Iris pigment epithelial cell (primary cell): ENCODE results near the gene RBM24.
"Not testable (repeated sequence)": the region's sequence is repeated elsewhere in the genome, so short reads cannot be mapped to it uniquely, and the experiment has no call there.

ENCODE experiments used
- DNase-seq: peaks from one replicate; pipeline ENCODE4 v3.0.0-alpha.2; 2011; ENCODE audit warnings: low read depth

RBM24 gene

DNA sequence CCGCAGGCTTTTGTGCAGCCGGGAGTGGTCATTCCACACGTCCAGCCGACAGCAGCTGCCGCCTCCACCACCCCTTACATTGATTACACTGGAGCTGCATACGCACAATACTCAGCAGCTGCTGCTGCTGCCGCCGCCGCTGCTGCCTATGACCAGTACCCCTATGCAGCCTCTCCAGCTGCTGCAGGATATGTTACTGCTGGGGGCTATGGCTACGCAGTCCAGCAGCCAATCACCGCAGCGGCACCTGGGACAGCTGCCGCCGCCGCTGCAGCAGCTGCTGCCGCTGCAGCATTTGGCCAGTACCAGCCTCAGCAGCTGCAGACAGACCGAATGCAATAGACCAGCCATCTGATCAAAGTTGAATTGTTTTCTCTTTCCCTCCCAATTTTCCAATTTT lies 10.6 kb downstream of the RBM24 start:
- no peak for DNase-seq

DNA sequence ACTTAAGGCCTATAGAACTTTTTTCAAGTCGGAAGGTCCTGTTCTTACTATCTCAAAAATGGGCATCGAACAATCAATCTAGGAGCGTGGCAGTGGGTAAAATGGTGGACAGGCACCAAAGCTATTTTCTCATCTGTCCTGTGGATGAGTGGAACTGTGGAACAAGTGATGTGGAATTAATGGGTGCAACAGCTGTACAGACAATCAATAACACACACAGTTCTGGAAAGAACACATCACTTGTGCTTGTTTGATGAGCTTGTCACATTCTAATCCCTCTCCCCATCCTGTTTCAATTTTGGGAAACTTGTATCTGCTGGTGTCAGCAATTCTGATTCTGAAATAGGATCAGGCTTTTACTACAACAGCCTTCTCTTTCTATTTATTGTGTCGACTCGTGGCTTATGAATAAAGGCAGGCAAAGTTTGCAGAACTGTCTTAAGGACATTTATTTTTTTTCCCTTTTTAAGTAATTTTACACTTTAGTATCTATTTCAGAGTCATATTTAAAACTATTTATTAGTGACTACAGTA lies 11.5 kb downstream of the RBM24 start:
- DNase-seq, result no peak

DNA sequence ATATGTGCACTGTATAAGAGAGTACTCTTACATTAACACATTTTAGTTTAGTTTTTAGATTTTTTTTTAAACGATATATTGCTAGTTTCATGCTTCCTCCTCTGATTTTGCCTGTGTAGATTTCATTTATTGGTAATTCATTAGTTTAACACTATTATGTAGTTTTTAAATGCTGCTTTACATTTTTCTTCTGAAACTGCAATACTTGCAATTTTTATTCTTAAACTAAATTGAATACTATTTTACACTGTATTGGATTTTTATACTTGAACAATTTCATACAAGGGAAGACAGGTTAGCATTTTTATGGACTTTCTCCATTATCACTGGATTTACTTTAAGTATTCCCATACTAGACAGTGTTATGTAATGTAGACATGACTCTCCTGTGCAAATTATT lies 12.2 kb downstream of the RBM24 start:
- no peak for DNase-seq

DNA sequence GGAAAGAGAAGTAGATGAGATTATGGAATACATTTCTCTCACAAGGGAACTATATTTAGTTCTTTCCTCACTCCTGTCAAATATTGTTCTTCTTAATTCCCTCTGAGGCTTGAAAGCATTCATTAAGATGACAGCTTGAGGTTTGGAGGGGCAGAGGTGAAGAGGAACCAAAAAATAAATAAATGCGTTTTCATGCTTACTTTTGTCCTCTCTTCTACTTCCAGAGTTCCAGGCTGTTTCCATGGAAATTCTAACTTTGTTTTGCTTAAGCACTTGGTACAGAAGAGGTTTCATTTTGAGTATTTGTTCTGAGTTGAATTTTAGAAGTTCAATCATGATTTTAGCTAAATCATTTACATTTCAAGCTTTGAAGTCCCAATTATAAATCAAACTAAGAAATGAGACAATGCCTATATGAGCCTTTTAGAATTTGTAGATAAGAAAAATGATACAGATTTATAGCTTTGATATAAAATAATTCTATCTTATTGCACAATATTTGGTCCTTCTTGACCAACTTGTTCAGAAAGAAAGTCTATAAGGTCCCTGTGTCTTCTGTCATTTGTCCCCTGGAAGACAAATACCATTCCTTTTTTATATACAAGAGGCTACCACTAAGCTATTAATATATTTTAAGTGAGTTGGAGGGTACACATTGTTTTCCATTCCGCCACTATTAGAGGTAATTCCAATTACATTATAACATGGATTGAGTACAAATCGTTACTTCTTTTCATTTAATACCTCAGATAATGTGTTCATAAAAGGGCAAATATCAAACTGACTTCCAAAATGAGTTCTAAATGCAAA lies 16.3 kb downstream of the RBM24 start:
- DNase-seq, result peak; percentile 3

DNA sequence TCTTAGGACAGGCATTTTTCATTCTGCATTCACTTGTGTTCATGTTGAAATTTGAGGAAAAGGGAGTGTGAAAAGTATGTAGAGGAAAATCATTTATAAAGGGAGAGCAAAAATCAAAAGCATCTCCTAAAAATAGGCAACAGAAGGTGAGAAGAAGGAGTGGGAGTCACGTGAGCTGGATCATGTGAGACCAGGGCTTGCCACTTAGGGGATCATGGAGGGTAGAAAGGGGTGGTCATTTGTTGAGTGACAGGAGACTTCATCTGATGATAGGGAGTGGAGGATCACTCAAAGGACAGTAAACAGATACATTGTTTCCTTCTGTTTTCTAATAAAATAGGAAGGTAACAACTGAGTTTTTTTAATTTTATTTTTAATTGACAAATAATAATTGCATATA lies 17.1 kb downstream of the RBM24 start:
- no peak for DNase-seq

DNA sequence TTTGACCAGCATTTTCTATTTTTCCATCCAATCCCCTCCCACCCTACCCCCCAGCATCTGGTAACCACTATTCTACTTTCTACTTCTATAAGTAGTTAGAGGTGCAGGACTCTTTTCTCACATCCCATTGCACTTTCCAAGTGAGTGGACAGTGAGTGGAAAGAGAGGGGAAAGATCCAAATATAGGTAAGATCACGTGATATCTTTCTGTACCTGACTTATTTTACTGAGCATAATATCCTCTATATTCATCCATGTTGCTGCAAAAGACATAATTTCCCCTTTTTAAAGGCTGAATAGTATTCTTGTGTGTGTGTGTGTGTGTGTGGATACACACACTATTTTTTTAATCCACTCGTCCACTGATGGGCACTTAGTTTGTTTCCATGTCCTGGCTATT lies 18.1 kb downstream of the RBM24 start:
- no peak for DNase-seq

DNA sequence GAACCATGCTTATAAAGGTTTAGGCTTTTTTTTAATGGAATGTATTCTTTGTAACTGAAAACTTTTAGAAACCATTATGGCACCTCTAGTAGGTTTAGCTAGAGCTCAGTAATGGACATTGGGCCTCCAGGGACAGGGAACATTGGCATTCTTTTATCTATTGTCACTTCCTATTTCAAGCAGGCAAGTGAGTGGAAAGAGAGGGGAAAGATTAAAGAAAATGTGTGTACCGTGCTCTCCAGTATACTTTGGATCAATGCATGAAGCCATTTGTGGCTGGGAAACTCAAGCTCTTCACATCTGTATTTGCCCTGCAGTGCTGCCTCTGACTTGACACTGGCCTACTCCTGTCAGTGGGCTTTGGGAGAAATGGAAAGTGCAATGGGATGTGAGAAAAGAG lies 18.6 kb downstream of the RBM24 start:
- DNase-seq, result no peak

DNA sequence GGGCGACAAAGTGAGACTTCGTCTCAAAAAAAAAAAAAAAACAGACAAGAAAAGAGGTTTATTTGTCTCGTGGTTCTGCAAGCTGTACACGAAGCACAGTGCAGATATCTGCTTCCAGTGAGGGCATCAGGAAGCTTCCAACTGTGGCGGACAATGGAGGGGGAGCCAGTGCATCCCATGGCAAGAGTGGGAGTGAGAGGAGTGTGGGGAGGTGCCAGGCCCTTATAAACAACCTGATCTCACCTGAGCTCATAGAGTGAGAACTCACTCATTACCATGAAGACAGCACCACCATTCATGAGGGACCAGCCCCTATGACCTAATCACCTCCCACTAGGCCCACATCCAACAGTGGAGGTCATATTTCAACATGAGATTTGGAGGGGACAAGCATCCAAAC lies 19.5 kb downstream of the RBM24 start:
- DNase-seq, result no peak

DNA sequence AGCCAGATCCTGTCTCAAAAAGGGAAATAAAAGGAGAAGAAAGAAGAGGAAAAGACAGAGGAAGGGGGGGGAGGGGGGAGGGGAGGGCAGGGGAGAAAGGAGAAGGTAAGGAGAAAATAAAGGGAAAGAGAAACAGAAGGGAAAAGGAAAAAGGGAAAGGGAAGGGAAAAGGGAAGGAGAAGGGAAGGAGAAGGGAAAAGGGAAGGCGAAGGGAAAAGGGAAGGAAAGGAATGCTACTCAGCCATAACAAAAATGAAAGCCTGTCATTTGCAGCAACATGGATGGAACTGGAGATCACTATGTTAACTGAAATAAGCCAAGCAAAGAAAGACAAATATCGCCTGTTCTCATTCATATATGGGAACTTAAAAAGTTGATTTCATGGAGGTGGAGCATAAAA lies 22.3 kb downstream of the RBM24 start:
- DNase-seq, result no peak

DNA sequence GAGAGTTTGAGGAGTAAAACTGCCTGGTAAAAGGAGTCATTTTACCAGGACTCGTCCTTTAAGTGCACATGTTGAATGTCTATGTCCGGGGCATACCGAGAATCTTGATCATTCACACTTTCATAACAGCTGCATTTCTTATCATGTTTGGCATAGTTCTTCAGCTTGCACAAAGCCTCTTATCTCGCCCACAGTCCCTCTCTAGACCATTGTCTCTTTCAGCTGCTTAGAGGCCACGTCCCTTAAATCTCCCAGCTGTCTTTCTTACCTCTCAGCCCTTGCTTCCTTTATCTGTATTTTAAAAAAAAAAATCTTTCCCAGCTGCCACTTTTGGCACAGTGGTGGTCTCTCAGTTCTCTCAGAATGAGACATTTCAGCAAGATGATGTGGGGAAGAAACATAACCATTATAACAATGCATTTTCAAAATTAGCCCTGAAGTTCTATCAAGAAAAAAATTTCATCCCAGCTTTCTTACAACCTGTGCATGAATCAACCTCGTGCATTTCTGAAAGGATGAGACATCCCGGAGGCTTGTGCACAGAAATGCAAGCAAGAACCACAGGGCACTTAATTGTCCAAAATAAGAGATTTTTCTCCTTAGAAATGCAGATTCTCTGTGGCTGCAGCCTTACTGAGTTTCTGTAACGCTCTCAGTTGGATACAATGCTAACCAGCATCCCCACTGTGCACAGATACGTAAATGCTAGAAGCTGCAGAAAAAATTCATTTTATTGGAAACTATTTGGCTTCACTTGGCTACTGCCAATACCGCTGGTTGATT lies 24.2 kb downstream of the RBM24 start:
- DNase-seq, result peak; percentile 46

DNA sequence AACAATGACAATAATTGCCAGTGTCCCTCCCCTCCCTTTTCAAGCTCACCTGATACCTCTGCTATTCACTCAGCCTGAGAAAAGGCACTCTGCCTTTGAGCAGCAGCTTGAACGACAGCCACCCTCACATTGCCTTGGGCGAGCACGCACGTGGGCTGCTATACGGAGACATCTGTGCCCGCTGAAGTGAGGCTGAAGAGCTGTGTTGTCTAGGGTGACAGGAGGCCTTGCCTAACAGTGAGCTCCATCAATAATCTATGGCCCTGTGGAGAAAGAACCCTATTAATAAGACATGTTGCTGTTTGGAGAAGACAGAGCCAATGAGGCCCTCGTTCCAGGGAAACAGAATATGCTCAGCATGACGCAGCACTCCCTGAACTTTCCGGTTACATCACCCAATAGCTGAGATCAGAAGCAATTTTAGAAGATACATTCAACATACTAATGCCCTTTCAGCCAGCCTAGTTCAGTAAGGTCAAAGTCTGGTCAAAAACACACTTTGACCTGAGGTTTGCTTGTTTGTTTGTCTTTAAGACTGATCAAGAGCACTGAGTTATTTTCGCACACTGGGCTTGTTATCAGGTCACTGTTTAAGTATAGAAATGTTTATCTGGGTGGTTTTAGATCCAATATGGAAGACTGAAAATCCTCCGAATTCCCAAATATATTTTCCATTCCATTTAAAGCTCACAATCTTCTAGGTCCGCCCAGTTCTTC lies 30.6 kb downstream of the RBM24 start:
- peak; percentile 76 for DNase-seq

DNA sequence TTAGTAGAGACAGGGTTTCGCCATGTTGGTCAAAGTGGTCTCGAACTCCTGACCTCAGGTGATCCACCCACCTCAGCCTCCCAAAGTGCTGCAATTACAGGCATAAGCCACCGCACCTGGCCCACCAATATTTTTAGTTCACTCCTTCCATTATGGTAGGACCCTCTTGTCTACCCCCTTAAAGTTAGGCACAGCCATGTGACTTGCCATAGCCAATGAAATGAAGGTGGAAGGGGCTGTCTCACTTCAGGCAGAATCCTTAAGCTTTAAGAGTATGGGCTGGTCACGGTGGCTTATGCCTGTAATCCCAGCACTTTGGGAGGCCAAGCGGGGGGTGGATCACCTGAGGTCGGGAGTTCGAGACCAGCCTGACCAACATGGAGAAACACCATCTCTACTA lies 32.1 kb downstream of the RBM24 start:
- DNase-seq, result not testable (repeated sequence)

DNA sequence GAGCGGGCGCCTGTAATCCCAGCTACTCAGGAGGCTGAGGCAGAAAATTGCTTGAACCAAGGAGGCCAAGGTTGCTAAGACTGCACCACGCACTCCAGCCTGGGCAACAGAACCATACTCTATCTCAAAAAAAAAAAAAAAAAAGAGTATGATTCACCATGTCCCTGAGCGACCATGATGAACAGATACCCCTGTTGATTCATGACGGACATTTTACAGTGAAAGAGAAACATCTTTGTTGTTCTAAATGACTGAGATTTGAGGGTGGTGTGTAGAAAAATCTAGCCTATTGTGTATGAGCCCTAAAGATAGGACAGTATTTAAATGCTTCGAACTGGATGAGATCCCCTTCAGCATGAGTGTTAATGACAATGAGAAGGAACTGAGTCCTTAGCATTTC lies 32.8 kb downstream of the RBM24 start:
- DNase-seq, result no peak

DNA sequence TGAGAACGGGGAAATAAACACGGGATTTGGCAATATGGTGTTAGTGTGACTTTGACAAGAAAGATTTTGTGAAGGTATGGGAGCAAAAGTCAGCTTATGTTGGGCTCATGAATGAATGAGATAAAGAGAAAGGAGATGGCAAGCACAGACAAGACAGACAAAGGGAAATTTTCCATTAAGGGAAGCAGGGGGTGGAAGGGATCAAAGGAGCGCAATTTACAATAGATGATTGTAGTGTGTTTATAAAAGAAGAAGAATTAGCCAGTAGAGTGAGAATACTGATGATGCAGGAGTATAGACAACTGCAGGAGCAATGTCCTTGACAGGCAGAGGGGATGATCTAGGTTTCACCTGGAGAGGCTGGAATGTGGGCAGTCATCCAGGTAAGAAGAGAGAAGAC lies 34.1 kb downstream of the RBM24 start:
- DNase-seq, result no peak

DNA sequence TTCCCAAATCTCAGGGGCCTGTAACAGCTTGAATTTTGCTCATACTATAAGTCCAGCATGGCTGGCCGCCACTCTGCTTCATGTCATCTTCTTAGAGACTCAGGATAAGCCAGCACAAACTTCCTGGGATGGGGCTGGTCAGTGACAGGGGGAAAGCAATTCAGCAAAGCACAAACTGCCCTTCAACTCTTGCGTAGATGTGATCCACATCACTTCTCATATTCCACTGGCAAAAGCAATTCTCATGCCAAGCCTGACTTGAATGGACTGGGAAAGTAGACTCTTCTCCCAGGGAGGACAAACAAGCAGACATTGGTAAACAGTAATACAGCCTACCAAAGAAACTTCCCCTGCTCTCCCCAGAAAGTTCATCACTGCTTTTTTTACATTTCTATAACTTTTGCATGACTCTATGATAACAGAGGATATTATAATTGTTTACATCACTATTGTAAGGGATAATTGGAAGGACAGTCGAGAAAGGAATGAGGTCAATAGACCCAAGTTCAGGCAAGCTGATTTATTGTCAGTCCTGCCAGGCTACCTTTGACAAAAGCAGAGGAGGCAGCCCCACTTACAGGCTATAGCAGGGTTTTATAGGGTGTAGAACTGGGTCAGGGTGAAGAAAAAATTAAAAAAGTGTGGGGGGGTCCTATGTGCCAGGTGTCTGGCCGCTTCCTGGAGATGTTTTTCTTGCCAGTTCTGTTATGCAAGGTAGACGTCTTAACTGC lies 37.4 kb downstream of the RBM24 start:
- no peak for DNase-seq

DNA sequence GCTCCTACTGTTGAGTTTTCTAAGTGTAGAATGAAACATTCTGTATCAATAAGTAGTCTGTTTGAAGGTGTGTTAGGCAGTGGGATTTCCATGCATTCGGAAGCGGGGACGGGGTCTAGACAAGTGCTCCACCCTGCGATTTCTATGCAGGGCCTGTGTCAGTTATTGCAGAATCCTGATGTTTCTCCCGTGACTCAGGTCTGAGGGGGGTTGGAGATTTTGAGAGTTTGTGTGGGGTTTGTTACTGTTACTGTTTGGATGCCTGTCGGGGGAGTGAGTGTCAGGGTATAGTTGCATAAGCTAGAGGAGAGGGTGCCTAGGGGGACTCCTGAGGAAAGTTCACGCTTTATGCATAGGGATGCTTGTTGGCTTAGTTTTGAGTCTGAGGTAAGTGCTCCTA lies 39.1 kb downstream of the RBM24 start:
- not testable (repeated sequence) for DNase-seq

DNA sequence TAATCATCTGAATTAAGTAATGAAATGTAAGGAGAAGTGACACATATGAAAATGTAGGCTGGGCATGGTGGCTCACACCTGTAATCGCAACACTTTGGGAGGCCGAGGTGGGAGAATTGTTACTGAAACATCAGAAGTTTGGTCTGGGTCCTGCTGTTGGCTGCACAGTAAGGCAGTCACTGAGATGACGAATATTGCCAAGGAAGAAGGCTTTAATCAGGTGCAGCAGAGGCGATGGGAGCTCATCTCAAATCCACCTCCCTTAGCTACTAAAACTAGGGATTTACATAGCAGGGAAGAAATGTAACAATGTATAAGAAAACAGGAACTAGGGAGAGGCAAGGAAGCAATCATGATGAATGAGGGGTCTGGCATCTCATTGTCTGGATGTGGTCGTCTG lies 50.1 kb downstream of the RBM24 start:
- no peak for DNase-seq

DNA sequence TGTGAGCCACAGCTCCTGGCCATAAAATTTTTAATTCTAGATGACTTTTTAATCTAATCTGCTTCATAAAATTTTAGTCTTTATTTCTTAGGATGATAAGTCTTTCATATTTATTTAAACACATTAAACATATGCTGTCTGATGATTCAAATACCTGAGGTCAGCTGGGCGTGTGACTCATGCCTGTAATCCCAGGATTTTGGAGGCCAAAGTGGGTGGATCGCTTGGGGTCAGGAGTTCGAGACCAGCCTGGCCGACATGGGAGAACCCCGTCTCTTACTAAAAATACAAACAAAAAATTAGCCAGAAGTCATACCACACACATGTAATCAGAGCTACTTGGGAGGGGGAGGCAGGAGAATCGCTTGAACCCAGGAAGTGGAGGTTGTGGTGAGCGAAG lies 53.1 kb downstream of the RBM24 start:
- DNase-seq, result peak; percentile 67

DNA sequence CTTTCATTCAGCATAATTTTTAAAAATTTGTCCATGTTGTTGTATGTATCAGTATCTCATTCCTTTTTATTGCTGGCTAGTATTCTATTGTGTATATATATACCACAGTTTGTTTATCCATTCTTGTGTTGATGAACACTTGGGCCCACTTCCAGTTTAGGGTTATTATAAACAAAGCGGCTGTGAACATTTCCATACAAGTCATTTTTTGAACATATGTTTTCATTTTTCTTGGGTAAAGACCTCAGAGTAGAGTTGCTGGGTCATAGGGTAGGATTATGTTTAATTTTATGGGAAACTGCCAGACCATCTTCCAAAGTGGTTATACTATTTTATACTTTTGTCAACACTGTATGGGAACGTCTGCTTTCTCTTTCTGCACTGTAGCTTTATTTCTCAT lies 55.3 kb downstream of the RBM24 start:
- DNase-seq, result peak; percentile 80

DNA sequence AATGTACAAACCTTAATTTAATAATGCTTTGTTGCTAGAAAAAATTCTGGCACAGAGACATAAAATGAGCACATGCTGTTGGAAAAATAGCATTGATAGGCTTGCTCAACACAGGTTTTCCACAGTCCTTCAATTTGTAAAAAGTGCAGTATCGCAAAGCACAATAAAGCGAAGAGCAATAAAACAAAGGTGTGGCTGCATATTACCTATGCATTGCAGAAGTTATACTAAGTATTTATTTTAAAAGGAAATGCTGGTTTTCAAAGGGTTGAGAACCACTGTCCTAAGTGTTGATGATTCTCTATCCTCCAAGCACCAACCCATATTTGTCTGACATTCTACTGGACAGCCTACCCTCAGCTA lies 58.1 kb downstream of the RBM24 start:
- DNase-seq, result no peak

DNA sequence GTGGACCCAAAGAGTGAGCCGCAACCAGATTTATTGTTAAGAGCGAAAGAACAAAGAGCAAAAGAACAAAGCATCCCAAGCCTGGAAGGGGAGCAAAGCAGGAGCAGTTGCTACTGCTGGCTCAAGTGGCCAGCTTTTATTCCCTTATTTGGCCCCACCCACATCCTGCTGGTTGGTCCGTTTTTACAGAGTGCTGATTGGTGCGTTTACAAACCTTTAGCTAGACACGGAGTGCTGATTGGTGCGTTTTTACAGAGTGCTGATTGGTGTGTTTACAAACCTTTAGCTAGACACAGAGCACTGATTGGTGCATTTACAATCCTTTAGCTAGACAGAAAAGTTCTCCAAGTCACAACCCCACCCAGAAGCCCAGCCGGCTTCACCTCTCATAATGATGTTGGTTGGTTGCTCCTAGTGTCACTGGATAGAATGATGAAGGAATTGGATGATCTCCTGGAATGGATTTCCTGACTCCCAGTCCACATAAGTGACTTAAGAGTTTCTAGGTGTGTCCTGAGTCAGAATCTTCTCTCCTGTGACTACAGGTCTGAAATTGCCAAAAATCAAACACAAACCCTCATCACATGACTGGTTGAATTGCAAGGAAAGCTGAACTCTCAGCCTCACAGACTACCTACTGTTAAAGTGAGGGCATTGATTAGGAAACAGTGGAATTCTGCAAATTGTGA lies 60.1 kb downstream of the RBM24 start:
- no peak for DNase-seq
